ENCODE measurements around the gene KLF12.

KLF12 gene

DNA sequence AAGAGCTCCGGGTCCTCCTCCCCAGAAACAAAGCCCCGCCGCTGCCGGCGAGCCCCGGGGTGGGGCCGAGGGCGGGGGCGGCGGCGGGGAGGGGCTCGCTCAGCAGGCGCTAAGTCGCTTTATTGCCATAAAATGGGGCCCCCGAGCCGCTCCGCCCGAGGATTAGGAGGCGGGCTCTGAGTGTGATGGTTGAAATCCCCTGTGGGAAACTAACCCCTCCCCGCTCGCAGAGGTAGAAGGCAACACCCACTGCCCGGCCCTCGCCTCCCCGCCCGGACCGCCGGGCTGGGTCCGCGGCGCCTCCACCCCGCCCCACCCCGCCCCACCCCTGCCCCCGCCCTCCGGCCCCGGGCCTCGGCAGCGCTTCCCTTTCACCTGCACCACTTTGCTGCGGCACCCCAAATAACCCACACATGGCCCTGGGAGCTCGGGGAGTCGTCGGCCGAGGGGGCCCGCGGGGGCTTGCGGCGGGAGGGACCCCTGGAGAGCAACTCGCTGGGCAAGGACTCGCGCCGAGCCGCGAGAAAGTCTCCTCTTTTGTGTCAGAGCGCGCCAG is at the start of gene KLF12:
TSS of gene KLF12 (minus strand) at position 184 of the 556 bp plus-strand sequence.
- ATAC-seq (ENCODE audit: low read depth) (peak; percentile 68), DNase-seq (ENCODE audit: low spot score in 2 of 2) (peak; percentile 86 to 95)
- Mint-ChIP-seq H3K27me3 (no peaks in the 10 kb centered on the region), H3K27ac (no peak within 1 kb of the TSS), H3K9me3 (no peaks in the 10 kb centered on the region), H3K4me3 (peak within 1 kb of the TSS; percentile 89), H3K36me3 (no peaks in the 10 kb centered on the region), H3K4me1 (peaks cover 20% of the 10 kb centered on the region)

DNA sequence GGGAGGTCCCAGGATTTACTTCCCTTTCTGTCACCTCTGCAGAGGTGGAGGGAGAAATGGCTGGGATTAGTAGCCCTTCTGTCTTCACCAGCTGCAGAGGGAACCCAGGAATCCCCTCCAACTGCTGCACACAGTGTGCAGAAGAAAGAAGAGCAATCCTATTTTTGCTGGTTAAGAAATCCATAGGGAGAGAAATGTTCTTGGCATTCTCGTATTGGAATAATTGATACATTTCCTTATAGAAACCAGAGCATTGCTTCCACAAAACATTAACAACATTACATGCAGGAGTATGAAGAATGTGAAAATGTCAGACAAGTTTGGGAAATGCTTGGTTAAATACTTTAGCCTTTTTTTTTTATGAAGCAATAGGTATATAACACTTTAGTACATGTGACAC is 48.3 kb upstream of the KLF12 start:
- H3K36me3 Mint-ChIP-seq: no peaks in the 10 kb centered on the region

DNA sequence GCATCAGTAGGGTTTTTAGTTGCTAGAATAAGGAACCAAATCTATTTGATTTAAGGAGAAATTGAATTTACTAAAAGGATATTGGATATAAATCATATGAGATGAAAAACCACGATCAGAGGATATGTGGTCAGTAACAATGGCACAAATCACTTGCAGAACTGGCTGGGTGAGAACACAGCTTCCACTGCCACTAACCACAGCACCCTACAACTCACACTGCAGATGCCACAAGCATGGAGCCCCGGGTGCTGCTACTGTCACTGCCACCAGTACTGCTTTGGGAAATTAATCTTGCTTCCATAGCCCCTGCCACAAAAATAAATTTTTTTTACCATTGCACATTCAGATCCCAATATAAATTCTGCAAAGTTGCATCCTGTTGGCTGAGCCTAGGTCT is 40.6 kb upstream of the KLF12 start:
- H3K27me3 Mint-ChIP-seq: peaks cover 5% of the 10 kb centered on the region
- no peaks in the 10 kb centered on the region for H3K36me3 Mint-ChIP-seq
- ATAC-seq (ENCODE audit: low read depth) (no peak), DNase-seq (ENCODE audit: low spot score in 2 of 2) (no peak)
- H3K27ac Mint-ChIP-seq: no peak overlapping the region
- peaks cover 2% of the 10 kb centered on the region for H3K4me1 Mint-ChIP-seq
- no peaks in the 10 kb centered on the region for H3K9me3 Mint-ChIP-seq
- H3K4me3 Mint-ChIP-seq: no peak overlapping the region

More for the DNA sequence above, 48.3 kb upstream of the KLF12 start:
- Mint-ChIP-seq H3K27me3 (no peaks in the 10 kb centered on the region), H3K27ac (no peak overlapping the region), H3K4me1 (no peaks in the 10 kb centered on the region), H3K9me3 (no peaks in the 10 kb centered on the region), H3K4me3 (no peak overlapping the region)
- ATAC-seq (ENCODE audit: low read depth): no peak
- DNase-seq (ENCODE audit: low spot score in 2 of 2): no peak

DNA sequence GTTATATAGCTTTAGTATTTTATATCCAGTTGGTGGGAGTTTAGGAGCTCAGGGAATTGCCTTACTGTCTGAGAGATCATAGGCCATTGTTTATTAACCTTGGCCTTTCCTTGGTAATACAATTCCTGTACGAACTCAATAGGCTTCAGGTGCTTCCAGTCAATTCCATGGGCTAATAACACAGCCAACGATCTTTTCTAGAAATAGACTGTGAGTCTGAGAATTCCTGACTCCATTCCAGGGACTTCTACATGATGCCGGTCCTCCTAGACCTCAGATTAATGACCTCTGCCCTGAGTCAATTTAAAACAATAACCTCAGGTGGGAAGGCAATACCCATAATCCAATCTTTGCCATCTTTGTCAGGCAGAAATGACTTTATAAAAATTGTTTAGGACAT is 39.6 kb upstream of the KLF12 start:
- no peak overlapping the region for H3K27ac Mint-ChIP-seq
- H3K4me1 Mint-ChIP-seq: peaks cover 2% of the 10 kb centered on the region
- no peaks in the 10 kb centered on the region for H3K36me3 Mint-ChIP-seq
- H3K9me3 Mint-ChIP-seq: no peaks in the 10 kb centered on the region
- H3K27me3 Mint-ChIP-seq: peaks cover 6% of the 10 kb centered on the region
- no peak for DNase-seq (ENCODE audit: low spot score in 2 of 2)
- H3K4me3 Mint-ChIP-seq: no peak overlapping the region
- ATAC-seq (ENCODE audit: low read depth): no peak

DNA sequence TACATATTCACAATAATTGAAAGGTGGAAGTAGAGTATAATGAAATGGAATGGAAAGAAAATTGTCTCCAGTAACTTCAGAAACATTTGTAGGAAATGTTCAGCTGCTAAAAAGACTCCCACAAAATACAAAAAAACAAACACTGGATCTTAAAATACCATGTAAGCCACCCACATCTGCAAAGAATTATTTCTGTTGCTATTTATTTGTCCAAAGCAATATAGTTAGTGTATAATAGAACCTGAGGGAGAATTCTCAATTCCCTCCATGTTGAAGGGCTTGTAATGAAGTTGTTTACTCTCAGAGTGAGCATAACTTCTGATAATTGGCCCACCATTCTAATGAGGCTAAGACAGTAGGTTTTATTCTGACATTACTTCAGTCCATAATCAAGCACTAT is 37.4 kb upstream of the KLF12 start:
- DNase-seq (ENCODE audit: low spot score in 2 of 2): no peak
- Mint-ChIP-seq H3K9me3 (no peaks in the 10 kb centered on the region), H3K4me3 (no peak overlapping the region), H3K36me3 (no peaks in the 10 kb centered on the region), H3K27me3 (peaks cover 12% of the 10 kb centered on the region), H3K4me1 (peaks cover 2% of the 10 kb centered on the region), H3K27ac (no peak overlapping the region)
- ATAC-seq (ENCODE audit: low read depth): no peak

DNA sequence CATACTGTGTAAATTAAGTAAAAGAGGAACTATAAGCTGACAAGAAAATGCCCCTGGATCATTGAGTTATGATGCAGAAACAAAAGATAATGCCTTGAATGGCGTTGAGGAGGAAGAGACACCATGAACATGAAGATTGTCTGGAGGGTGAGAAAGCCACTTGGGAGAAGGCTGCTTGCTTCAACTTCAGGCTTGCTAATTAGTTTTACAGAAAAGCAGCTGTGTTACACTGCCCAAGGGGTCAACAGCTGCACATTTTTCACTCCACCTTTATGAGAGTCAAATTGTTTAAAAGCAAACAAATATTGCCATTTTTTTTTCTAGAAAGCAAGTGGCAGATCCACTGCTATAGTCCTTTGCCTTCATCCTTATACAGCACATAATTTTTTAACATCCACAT is 35.5 kb upstream of the KLF12 start:
- Mint-ChIP-seq H3K4me3 (no peak overlapping the region), H3K36me3 (no peaks in the 10 kb centered on the region), H3K27ac (no peak overlapping the region), H3K27me3 (peaks cover 10% of the 10 kb centered on the region), H3K4me1 (no peaks in the 10 kb centered on the region), H3K9me3 (no peaks in the 10 kb centered on the region)
- DNase-seq (ENCODE audit: low spot score in 2 of 2) (no peak), ATAC-seq (ENCODE audit: low read depth) (no peak)

DNA sequence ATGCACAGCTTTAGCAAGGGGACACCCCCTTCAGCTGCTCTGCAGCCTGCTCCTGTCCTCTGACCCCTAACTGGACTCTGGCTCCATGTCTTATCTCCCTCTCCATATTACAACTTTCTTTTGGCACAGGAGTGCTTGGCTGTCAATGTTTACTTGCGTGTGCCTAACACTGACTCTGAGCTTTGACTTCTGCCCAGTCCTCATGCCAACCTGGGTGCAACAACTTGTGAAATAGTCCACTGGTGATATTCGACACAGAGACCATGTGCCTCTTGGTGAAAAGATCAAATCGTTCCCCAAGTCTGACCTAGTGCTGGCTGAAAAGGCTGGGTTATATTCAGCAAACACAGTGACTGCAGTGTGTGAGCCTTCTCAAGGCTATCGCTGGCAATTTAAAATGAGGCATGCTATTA is 34.1 kb upstream of the KLF12 start:
- peaks cover 1% of the 10 kb centered on the region for H3K4me1 Mint-ChIP-seq
- no peak overlapping the region for H3K27ac Mint-ChIP-seq
- no peak for DNase-seq (ENCODE audit: low spot score in 2 of 2)
- no peaks in the 10 kb centered on the region for H3K36me3 Mint-ChIP-seq
- no peak for ATAC-seq (ENCODE audit: low read depth)
- no peak overlapping the region for H3K4me3 Mint-ChIP-seq
- peaks cover 10% of the 10 kb centered on the region for H3K27me3 Mint-ChIP-seq
- H3K9me3 Mint-ChIP-seq: no peaks in the 10 kb centered on the region

DNA sequence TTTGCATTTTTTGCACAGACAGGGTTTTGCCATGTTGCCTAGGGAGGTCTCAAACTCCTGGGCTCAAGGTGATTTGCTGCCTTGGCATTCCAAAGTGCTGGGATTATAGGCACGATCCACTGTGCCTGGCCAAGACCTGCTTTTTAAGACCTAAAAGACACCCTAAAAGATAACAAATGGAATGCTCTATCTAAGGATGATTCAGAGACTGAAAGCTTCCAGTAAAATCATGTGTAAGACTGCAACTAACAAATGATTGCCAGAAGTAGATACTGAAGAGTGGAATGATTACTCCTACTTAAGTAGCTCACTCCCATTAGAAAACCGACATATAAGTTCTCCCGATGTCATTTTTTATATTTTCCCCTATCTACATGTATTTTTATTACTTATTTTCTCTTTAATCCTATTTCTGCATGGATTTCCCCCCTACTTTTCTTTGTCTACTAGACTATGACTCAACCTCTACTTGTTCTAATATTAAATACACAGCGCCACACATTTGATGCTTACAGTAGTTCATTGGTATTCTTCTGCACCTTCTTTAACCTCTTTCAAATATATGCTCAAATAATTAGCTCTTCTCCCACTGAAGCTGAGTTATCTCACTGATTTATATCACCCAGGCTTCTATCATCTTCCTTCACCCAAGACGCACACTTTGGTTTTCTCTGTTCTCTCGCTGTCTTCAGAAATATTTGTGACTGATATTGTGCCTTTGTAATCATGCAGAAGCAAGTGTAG is 32.2 kb upstream of the KLF12 start:
- H3K4me3 Mint-ChIP-seq: no peak overlapping the region
- no peaks in the 10 kb centered on the region for H3K9me3 Mint-ChIP-seq
- ATAC-seq (ENCODE audit: low read depth) (no peak), DNase-seq (ENCODE audit: low spot score in 2 of 2) (no peak)
- peaks cover 4% of the 10 kb centered on the region for H3K4me1 Mint-ChIP-seq
- H3K27me3 Mint-ChIP-seq: peaks cover 10% of the 10 kb centered on the region
- no peaks in the 10 kb centered on the region for H3K36me3 Mint-ChIP-seq
- no peak overlapping the region for H3K27ac Mint-ChIP-seq

DNA sequence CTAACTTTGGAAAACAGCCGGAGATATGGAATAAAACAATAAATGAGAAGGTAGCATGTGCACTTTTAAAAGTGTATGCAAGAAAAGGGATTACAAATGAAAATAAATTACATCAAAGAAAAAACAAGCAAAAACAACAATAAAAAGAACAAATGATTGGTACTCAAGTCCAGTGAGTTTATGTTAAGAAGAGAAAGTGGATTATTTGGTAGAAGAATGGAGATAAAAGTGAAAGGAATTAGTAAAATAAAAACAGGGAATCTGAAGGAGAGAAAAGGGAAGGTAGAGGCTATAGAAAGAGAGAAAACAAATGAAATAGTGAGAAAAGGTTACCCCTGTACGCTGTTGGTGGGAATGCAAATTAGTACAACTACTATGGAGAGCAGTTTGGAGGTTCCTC is 28.6 kb upstream of the KLF12 start:
- H3K36me3 Mint-ChIP-seq: no peaks in the 10 kb centered on the region
- DNase-seq (ENCODE audit: low spot score in 2 of 2) (no peak), ATAC-seq (ENCODE audit: low read depth) (no peak)
- peaks cover 4% of the 10 kb centered on the region for H3K4me1 Mint-ChIP-seq
- no peaks in the 10 kb centered on the region for H3K9me3 Mint-ChIP-seq
- H3K27me3 Mint-ChIP-seq: peaks cover 3% of the 10 kb centered on the region
- H3K27ac Mint-ChIP-seq: no peak overlapping the region
- H3K4me3 Mint-ChIP-seq: no peak overlapping the region

DNA sequence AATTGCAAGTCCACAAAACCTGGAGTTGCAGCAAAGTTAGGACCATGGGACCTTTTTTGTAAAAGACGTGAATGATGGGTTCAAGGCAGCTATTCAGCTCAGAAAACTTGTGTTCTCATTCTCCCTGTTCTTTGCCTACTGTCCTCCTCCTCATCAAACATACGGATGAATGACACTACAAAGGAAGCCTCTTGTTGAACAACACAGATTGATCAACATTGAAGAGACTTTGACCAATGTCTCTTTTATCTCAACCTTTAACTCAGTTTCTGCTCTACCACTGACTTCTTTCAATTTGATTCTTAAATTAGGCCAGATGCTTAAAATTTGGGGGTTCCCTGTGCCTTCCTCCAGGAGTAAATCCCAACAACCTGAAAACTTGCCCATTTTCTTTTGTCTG is 27.9 kb upstream of the KLF12 start:
- ATAC-seq (ENCODE audit: low read depth) (no peak), DNase-seq (ENCODE audit: low spot score in 2 of 2) (no peak)
- H3K27ac Mint-ChIP-seq: no peak overlapping the region
- no peaks in the 10 kb centered on the region for H3K36me3 Mint-ChIP-seq
- H3K4me3 Mint-ChIP-seq: no peak overlapping the region
- no peaks in the 10 kb centered on the region for H3K9me3 Mint-ChIP-seq
- H3K27me3 Mint-ChIP-seq: peaks cover 3% of the 10 kb centered on the region
- H3K4me1 Mint-ChIP-seq: peaks cover 4% of the 10 kb centered on the region

DNA sequence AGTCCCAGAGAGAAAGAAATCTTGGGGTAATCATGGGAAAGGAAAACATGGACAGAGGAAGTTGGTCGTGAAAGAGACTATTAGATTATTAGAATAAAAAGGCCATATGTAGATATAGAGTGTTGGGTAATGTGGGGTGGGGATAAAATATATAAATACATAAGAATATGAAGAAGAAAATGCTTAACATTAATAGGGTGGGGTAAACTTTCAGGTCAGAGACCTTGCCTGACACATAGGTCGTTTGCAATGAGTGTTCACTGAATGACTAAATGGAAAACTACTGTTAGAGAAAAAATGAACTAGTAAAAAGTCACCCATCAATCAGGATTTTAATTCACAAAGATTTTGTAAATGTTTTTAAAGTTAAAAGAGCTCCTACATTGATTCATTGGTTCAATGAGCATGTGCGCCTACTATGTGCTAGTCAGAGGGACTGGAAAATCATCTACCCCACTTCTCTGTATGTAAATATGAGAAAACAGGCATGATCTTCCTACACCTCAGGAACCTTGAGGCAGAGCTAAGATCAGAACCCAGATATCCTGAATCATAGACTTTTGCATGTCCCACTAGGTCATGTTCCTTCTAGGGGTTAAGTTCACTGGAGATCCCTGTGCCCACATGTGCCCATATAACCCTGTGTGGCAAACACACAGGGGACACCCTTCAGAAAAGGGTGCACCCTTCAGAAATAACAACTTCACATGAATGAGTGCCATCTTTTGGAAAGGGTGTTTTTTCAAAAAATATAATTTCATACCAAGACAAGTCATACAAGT is 24.6 kb upstream of the KLF12 start:
- Mint-ChIP-seq H3K4me1 (peaks cover 4% of the 10 kb centered on the region), H3K4me3 (no peak overlapping the region), H3K27ac (no peak overlapping the region), H3K9me3 (no peaks in the 10 kb centered on the region), H3K36me3 (no peaks in the 10 kb centered on the region), H3K27me3 (peaks cover 4% of the 10 kb centered on the region)
- ATAC-seq (ENCODE audit: low read depth): no peak
- DNase-seq (ENCODE audit: low spot score in 2 of 2): no peak

DNA sequence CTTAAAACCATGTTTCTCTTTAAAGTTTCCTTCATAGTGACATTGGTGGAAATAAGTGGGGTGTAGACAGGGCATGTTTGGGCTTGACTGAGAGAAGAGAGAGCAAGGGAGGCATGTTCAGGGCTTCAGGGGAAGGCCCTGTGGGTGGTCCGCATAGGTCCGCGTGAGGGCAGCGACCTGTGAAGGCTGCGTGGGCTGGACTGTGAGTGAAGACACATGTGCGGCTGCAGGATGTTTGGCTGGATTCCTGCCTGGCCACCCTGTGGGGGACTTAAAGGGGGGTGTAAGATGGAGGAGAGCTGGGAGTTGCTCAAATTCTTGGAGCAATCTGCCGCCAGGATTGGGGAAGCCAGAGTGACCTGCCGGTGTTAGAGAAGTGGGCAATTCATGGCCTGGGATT is 23.8 kb upstream of the KLF12 start:
- Mint-ChIP-seq H3K4me1 (peaks cover 2% of the 10 kb centered on the region), H3K4me3 (no peak overlapping the region), H3K9me3 (no peaks in the 10 kb centered on the region), H3K27me3 (peaks cover 4% of the 10 kb centered on the region), H3K36me3 (no peaks in the 10 kb centered on the region), H3K27ac (no peak overlapping the region)
- ATAC-seq (ENCODE audit: low read depth) (no peak), DNase-seq (ENCODE audit: low spot score in 2 of 2) (no peak)

DNA sequence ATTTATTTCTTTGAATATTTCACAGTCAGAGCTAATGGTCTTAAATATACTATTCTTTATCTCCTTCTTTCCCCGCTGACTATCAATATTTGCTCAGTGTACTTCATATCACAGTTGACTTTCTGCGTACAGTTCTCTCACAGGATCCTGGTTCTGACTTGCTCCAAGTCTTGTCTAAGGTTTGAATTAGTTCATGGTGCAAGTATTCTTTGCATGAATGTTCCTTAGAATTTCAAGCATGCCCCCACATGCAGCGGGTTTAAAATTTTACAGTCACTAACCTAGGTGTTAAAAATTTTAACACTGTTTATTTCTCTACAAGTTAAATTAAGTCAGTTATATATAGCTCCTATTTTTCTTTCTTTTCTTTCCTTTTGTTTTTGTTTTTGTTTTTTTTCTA is 20.8 kb upstream of the KLF12 start:
- Mint-ChIP-seq H3K9me3 (no peaks in the 10 kb centered on the region), H3K4me3 (no peak overlapping the region), H3K36me3 (no peaks in the 10 kb centered on the region), H3K27me3 (peaks cover 2% of the 10 kb centered on the region), H3K27ac (no peak overlapping the region), H3K4me1 (no peaks in the 10 kb centered on the region)
- ATAC-seq (ENCODE audit: low read depth) (no peak), DNase-seq (ENCODE audit: low spot score in 2 of 2) (no peak)

DNA sequence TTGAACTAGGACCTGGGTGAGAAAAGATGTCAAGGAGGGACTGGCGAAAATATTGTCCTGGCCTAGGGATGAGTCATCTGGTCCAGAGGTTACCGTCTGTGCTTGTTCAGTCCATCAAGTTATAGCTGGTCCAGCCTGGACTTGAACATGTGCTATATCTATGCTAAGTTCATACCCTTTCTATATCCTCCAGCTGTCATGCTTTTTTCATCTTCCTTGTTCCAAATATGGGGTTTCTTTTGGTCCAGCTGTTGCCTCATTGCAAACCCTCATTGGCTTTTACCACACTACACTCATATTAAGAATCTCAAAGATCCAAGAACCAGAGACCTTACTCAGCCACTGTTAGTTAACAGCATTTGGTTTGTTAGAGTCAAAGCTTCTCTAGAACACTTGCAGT is 19.1 kb upstream of the KLF12 start:
- Mint-ChIP-seq H3K9me3 (no peaks in the 10 kb centered on the region), H3K4me1 (no peaks in the 10 kb centered on the region), H3K4me3 (no peak overlapping the region), H3K27ac (no peak overlapping the region), H3K27me3 (peaks cover 2% of the 10 kb centered on the region), H3K36me3 (no peaks in the 10 kb centered on the region)
- ATAC-seq (ENCODE audit: low read depth) (no peak), DNase-seq (ENCODE audit: low spot score in 2 of 2) (no peak)
